ENCODE data around the gene ARID5B.

ARID5B gene

DNA sequence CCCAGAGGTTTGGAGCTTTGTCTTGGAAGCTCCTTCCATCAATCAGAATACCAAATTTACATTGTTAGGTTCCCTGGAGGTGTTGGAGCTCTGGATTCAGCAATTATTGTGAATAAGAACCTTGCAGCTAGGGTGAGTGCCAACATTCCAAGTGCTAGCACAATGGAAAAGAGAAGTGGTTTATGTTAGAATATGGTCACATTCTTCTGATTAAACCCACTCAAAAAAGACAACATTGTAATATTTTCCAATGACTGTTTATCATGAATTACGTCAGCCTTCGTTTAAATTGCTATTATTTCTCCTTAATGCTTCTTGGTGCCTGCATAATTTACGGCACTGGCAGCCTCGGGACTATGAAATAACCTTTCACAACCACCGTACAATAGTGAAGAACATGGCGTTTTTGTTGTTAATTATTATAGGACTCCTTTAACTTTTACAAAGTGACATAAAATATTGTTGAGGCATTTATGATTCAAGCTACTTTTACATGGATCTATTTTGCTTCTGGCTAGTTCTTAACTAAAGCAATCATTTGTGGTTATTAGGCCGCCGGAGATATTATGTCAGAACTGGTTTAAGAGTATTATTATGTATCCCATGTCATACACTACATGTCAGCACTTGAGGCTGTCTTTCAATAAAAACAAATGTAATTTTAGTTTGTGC is 117.7 kb downstream of the ARID5B start:
- Histone ChIP-seq H3K36me3 (ENCODE audit: insufficient read depth, low read length) (peaks cover 52% of the 10 kb centered on the region; the same call in 1 of the 2 replicates), H3K9ac (ENCODE audit: low read depth, low read length, poor library complexity, severe bottlenecking) (no peak overlapping the region), H3K9me2 (replicated peaks; ENCODE audit: low read depth, low read length) (no peaks in the 10 kb centered on the region), H3K79me2 (ENCODE audit: insufficient read depth, low read length) (peaks cover 99% of the 10 kb centered on the region), H3K4me3 (ENCODE audit: low read length, poor library complexity, severe bottlenecking) (no peak overlapping the region), H3F3A (ENCODE audit: low read depth) (no peaks in the 10 kb centered on the region), H3K27me3 (ENCODE audit: insufficient read depth, low read length, poor library complexity, severe bottlenecking) (no peaks in the 10 kb centered on the region), H2AFZ (ENCODE audit: low read length) (no peak overlapping the region), H3K9me3 (ENCODE audit: insufficient read depth, low read depth, low read length) (no peaks in the 10 kb centered on the region), H4K20me1 (ENCODE audit: insufficient read depth, low read length, poor library complexity, severe bottlenecking) (peaks cover 14% of the 10 kb centered on the region), H3K4me2 (ENCODE audit: low read depth, low read length, poor library complexity, severe bottlenecking) (no peak overlapping the region), H3K4me1 (ENCODE audit: insufficient read depth, low read length, poor library complexity, severe bottlenecking) (peaks cover 59% of the 10 kb centered on the region)
- TF ChIP-seq EZH2phosphoT487 (IDR thresholded peaks at IDR 0.05; ENCODE audit: borderline replicate concordance) (no peak), CTCF (conservative IDR thresholded peaks at IDR 0.05; ENCODE audit: low read length) (no peak)

- Histone ChIP-seq H2AFZ (ENCODE audit: low read length) (no peak overlapping the region), H3K4me3 (ENCODE audit: low read length, poor library complexity, severe bottlenecking) (no peak overlapping the region), H3K79me2 (ENCODE audit: insufficient read depth, low read length) (peaks cover 99% of the 10 kb centered on the region), H3K9me2 (replicated peaks; ENCODE audit: low read depth, low read length) (no peaks in the 10 kb centered on the region), H3K36me3 (ENCODE audit: insufficient read depth, low read length) (peaks cover 49% of the 10 kb centered on the region), H3K9me3 (ENCODE audit: insufficient read depth, low read depth, low read length) (no peaks in the 10 kb centered on the region), H3K4me2 (ENCODE audit: low read depth, low read length, poor library complexity, severe bottlenecking) (no peak overlapping the region), H4K20me1 (ENCODE audit: insufficient read depth, low read length, poor library complexity, severe bottlenecking) (peaks cover 13% of the 10 kb centered on the region), H3K4me1 (ENCODE audit: insufficient read depth, low read length, poor library complexity, severe bottlenecking) (peaks cover 66% of the 10 kb centered on the region), H3K27me3 (ENCODE audit: insufficient read depth, low read length, poor library complexity, severe bottlenecking) (no peaks in the 10 kb centered on the region), H3K9ac (ENCODE audit: low read depth, low read length, poor library complexity, severe bottlenecking) (no peak overlapping the region), H3F3A (ENCODE audit: low read depth) (no peaks in the 10 kb centered on the region)
- no peak for TF ChIP-seq CTCF (conservative IDR thresholded peaks at IDR 0.05; ENCODE audit: low read length)
- no peak for TF ChIP-seq EZH2phosphoT487 (IDR thresholded peaks at IDR 0.05; ENCODE audit: borderline replicate concordance)
Observed at GRCh38 chr10:62019685-62020359, 118.3 kb downstream of the ARID5B start.

- no peaks in the 10 kb centered on the region for H3K9me2 ChIP-seq (replicated peaks; ENCODE audit: low read depth, low read length)
- H3K9me3 ChIP-seq (ENCODE audit: insufficient read depth, low read depth, low read length), result no peaks in the 10 kb centered on the region
- TF ChIP-seq EZH2phosphoT487 (IDR thresholded peaks at IDR 0.05; ENCODE audit: borderline replicate concordance), result no peak
- TF ChIP-seq CTCF (conservative IDR thresholded peaks at IDR 0.05; ENCODE audit: low read length), result no peak
- peaks cover 99% of the 10 kb centered on the region for H3K79me2 ChIP-seq (ENCODE audit: insufficient read depth, low read length)
- H3K9ac ChIP-seq (ENCODE audit: low read depth, low read length, poor library complexity, severe bottlenecking), result no peak overlapping the region
- peaks cover 41% of the 10 kb centered on the region for H3K36me3 ChIP-seq (ENCODE audit: insufficient read depth, low read length)
- H3K4me2 ChIP-seq (ENCODE audit: low read depth, low read length, poor library complexity, severe bottlenecking), result no peak overlapping the region
- no peaks in the 10 kb centered on the region for H3K27me3 ChIP-seq (ENCODE audit: insufficient read depth, low read length, poor library complexity, severe bottlenecking)
- H3K4me1 ChIP-seq (ENCODE audit: insufficient read depth, low read length, poor library complexity, severe bottlenecking), result peaks cover 75% of the 10 kb centered on the region
- no peak overlapping the region for H2AFZ ChIP-seq (ENCODE audit: low read length)
- H4K20me1 ChIP-seq (ENCODE audit: insufficient read depth, low read length, poor library complexity, severe bottlenecking), result peaks cover 19% of the 10 kb centered on the region
- H3K4me3 ChIP-seq (ENCODE audit: low read length, poor library complexity, severe bottlenecking), result no peak overlapping the region
- no peaks in the 10 kb centered on the region for H3F3A ChIP-seq (ENCODE audit: low read depth)
Observed at GRCh38 chr10:62021128-62021665, 119.7 kb downstream of the ARID5B start.
